GM12874 (cell line): ENCODE data around the gene KCTD5.

Experiments used
- CTCF ChIP-seq: IDR thresholded peaks from 2 replicates; pipeline ENCODE4 v1.5.1; 2011; ENCODE audit warnings: low read depth, mild to moderate bottlenecking, control low read depth, low read length, moderate library complexity; ENCODE audit not compliant: insufficient read depth

KCTD5 gene

GRCh38 chr16:2682209-2683021 is at the start of gene KCTD5:
TSS of gene KCTD5 (plus strand) at chr16:2682523. CDS start at chr16:2682549, 26 bp downstream.
- TF ChIP-seq CTCF: no peak

GRCh38 chr16:2639071-2639721 is 43.1 kb upstream of the KCTD5 start:
- TF ChIP-seq CTCF: 0 out of 2 replicates have a peak, but pooled peaks have one; percentile 1

- no peak for TF ChIP-seq CTCF
These were observed 25.3 kb upstream of the KCTD5 start for GRCh38 chr16:2656985-2657384.

- peak; percentile 57 for TF ChIP-seq CTCF
These were observed 21.5 kb upstream of the KCTD5 start for GRCh38 chr16:2660755-2661373.

- no peak for TF ChIP-seq CTCF
These were observed 18.5 kb upstream of the KCTD5 start for GRCh38 chr16:2663553-2664546.

- TF ChIP-seq CTCF: no peak
These were observed 17.7 kb upstream of the KCTD5 start for GRCh38 chr16:2664574-2664982.
